Measurements from ENCODE around the gene ENDOU. TPM values are rescaled to one million over a fixed set of nuclear protein-coding genes. Genes with fewer than 3 reads are reported as not detected.

The ENDOU gene
- total and polyA plus RNA-seq, 2 experiments from 2014 or later = 0.22 TPM; not detected in 1

DNA sequence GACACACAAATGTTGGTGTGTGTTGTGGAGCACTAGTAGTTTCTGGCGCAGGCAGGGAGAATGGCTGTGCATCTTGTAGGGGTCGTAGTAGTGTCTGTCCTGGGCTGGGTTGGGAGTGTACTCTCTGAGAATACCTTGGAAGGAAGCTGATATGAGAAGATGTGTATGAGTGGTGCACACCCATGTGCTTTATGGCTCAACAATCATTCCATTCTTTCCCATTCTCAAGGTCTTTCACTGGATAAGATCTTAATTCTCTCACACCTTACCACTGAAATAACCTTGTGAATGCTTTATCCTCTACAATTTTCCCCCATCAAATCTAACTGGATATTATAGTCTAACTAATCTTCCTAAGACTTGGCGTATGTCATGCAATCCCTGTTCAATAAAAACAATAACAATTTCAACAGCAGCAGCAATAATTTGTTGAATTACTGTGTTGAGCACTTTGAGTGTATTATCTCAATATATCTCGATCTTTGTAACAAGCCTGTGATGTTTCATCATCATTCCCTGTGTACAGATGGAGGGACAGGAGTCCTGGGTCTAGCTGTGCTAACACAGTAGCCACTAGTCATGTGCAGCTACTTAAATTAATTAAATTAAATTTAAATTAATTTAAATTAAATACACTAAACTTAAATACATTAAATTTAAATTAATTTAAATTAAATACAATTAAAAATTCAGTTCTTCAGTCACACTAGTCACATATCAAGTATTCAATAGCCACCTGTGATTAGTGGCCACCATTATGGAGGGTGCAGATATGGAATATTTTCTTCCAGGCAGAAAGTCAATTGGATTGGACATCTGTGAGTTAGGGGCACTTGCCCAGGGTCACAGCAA, 44.2 kb upstream of the ENDOU start:
- Histone ChIP-seq H3K9me3 (ENCODE audit: low read depth) (no peaks in the 10 kb centered on the region), H3F3A (ENCODE audit: insufficient read depth) (peaks cover 16% of the 10 kb centered on the region; the same call in 1 of the 2 replicates), H3K27me3 (replicated peaks; ENCODE audit: insufficient read depth) (no peaks in the 10 kb centered on the region), H3K79me2 (ENCODE audit: insufficient read depth) (no peaks in the 10 kb centered on the region), H3K27ac (no peak overlapping the region), H3K4me2 (ENCODE audit: unreplicated experiment) (no peak overlapping the region), H2AFZ (no peak overlapping the region), H3K36me3 (ENCODE audit: low read depth) (no peaks in the 10 kb centered on the region), H3K9ac (no peak overlapping the region), H3K9me2 (ENCODE audit: insufficient read depth) (no peaks in the 10 kb centered on the region), H3K4me1 (ENCODE audit: insufficient read depth) (peaks cover 24% of the 10 kb centered on the region), H4K20me1 (ENCODE audit: insufficient read depth) (no peaks in the 10 kb centered on the region), H3K4me3 (no peak overlapping the region)
- no peak for TF ChIP-seq EZH2 (IDR thresholded peaks at IDR 0.05; ENCODE audit: insufficient read depth, poor library complexity, severe bottlenecking)
- TF ChIP-seq EZH2phosphoT487 (IDR thresholded peaks at IDR 0.05; ENCODE audit: insufficient read depth, low read depth) = no peak
- no peak for DNase-seq
- in situ Hi-C loops (cut with MboI) = no loop called here
- WGBS, 2 experiments (ENCODE audit: low coverage in 1 of 2, low lambda C conversion rate in 2 of 2, missing lambda C conversion rate in 2 of 2) = 92 to 97% methylated on average over 4 of the region's 4 CpGs

DNA sequence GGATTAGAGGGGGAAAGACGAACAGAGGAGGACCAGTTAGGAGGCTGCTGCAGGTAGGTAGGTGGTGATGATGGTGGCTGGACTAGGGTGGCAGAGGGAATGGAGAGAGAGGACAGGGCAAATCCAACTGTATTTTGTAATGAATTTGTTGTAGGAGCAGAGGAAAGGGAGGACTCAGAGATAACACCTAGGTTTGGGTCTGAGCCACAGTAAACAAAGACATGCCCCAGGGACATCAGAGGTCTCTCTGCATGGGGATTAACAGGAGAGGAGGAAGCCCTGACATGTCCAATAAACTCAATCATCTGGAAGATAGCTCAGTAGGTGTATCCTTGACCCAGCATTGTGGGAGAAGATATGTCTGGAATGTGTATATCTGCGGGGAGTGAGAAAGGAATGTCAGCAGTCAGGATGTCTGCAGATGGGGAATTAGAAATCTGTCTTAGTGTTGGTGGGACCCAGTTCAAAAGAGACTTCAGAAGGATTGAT, 43.1 kb upstream of the ENDOU start:
- WGBS, 2 experiments (ENCODE audit: low coverage in 1 of 2, low lambda C conversion rate in 2 of 2, missing lambda C conversion rate in 2 of 2) = 46 to 54% methylated on average over 2 of the region's 2 CpGs

GRCh38 chr12:47767216-47767724, 42.0 kb upstream of the ENDOU start:
- peak overlapping the region; percentile 12 for H3K4me2 ChIP-seq (ENCODE audit: unreplicated experiment)
- peaks cover 22% of the 10 kb centered on the region for H3K4me1 ChIP-seq (ENCODE audit: insufficient read depth)
- H3K9ac ChIP-seq = no peak overlapping the region
- DNase-seq = peak; percentile 58
- no peaks in the 10 kb centered on the region for H3K36me3 ChIP-seq (ENCODE audit: low read depth)
- H3K9me3 ChIP-seq (ENCODE audit: low read depth) = no peaks in the 10 kb centered on the region
- H3K9me2 ChIP-seq (ENCODE audit: insufficient read depth) = no peaks in the 10 kb centered on the region
- no peak for TF ChIP-seq EZH2phosphoT487 (IDR thresholded peaks at IDR 0.05; ENCODE audit: insufficient read depth, low read depth)
- no peak for TF ChIP-seq EZH2 (IDR thresholded peaks at IDR 0.05; ENCODE audit: insufficient read depth, poor library complexity, severe bottlenecking)
- H2AFZ ChIP-seq = no peak overlapping the region
- no peaks in the 10 kb centered on the region for H4K20me1 ChIP-seq (ENCODE audit: insufficient read depth)
- no peaks in the 10 kb centered on the region for H3K79me2 ChIP-seq (ENCODE audit: insufficient read depth)
- H3K27ac ChIP-seq = no peak overlapping the region
- WGBS, 2 experiments (ENCODE audit: low coverage in 1 of 2, low lambda C conversion rate in 2 of 2, missing lambda C conversion rate in 2 of 2) = 24 to 31% methylated on average over 4 of the region's 4 CpGs
- H3F3A ChIP-seq (ENCODE audit: insufficient read depth) = peaks cover 16% of the 10 kb centered on the region; the same call in 1 of the 2 replicates
- H3K4me3 ChIP-seq = no peak overlapping the region
- no peaks in the 10 kb centered on the region for H3K27me3 ChIP-seq (replicated peaks; ENCODE audit: insufficient read depth)
- in situ Hi-C loops (cut with MboI) = no loop called here

More for the DNA sequence above, 43.1 kb upstream of the ENDOU start:
- Histone ChIP-seq H3K27me3 (replicated peaks; ENCODE audit: insufficient read depth) (no peaks in the 10 kb centered on the region), H3K79me2 (ENCODE audit: insufficient read depth) (no peaks in the 10 kb centered on the region), H3K4me3 (no peak overlapping the region), H3K9ac (no peak overlapping the region), H3F3A (ENCODE audit: insufficient read depth) (peaks cover 16% of the 10 kb centered on the region; the same call in 1 of the 2 replicates), H2AFZ (no peak overlapping the region), H4K20me1 (ENCODE audit: insufficient read depth) (no peaks in the 10 kb centered on the region), H3K4me1 (ENCODE audit: insufficient read depth) (peaks cover 22% of the 10 kb centered on the region), H3K9me2 (ENCODE audit: insufficient read depth) (no peaks in the 10 kb centered on the region), H3K27ac (no peak overlapping the region), H3K4me2 (ENCODE audit: unreplicated experiment) (no peak overlapping the region), H3K9me3 (ENCODE audit: low read depth) (no peaks in the 10 kb centered on the region), H3K36me3 (ENCODE audit: low read depth) (no peaks in the 10 kb centered on the region)
- TF ChIP-seq EZH2phosphoT487 (IDR thresholded peaks at IDR 0.05; ENCODE audit: insufficient read depth, low read depth) = no peak
- no peak for TF ChIP-seq EZH2 (IDR thresholded peaks at IDR 0.05; ENCODE audit: insufficient read depth, poor library complexity, severe bottlenecking)
- DNase-seq = peak; percentile 28
- in situ Hi-C loops (cut with MboI) = no loop called here

- Histone ChIP-seq H3K4me3 (no peak overlapping the region), H3F3A (ENCODE audit: insufficient read depth) (peaks cover 16% of the 10 kb centered on the region; the same call in 1 of the 2 replicates), H3K9me2 (ENCODE audit: insufficient read depth) (no peaks in the 10 kb centered on the region), H4K20me1 (ENCODE audit: insufficient read depth) (no peaks in the 10 kb centered on the region), H3K27ac (no peak overlapping the region), H3K9me3 (ENCODE audit: low read depth) (no peaks in the 10 kb centered on the region), H3K79me2 (ENCODE audit: insufficient read depth) (no peaks in the 10 kb centered on the region), H3K27me3 (replicated peaks; ENCODE audit: insufficient read depth) (no peaks in the 10 kb centered on the region), H3K36me3 (ENCODE audit: low read depth) (no peaks in the 10 kb centered on the region), H3K4me1 (ENCODE audit: insufficient read depth) (peaks cover 22% of the 10 kb centered on the region), H2AFZ (no peak overlapping the region), H3K9ac (no peak overlapping the region), H3K4me2 (ENCODE audit: unreplicated experiment) (no peak overlapping the region)
- TF ChIP-seq EZH2 (IDR thresholded peaks at IDR 0.05; ENCODE audit: insufficient read depth, poor library complexity, severe bottlenecking) (no peak), EZH2phosphoT487 (IDR thresholded peaks at IDR 0.05; ENCODE audit: insufficient read depth, low read depth) (no peak)
- 43 to 72% methylated on average over 2 to 5 of the region's 5 CpGs for WGBS, 2 experiments (ENCODE audit: low coverage in 1 of 2, low lambda C conversion rate in 2 of 2, missing lambda C conversion rate in 2 of 2)
- DNase-seq = no peak
- in situ Hi-C loops (cut with MboI) = no loop called here
Observed at GRCh38 chr12:47766502-47767215, 41.4 kb upstream of the ENDOU start.

Measured in GM23248 (cell line).